Posterior vena cava (tissue), 2 donors: ENCODE data around the gene ZRANB1. TPM values are rescaled to one million over a fixed set of nuclear protein-coding genes. Genes with fewer than 3 reads are reported as not detected.
"Not testable (repeated sequence)": the region's sequence is repeated elsewhere in the genome, so short reads cannot be mapped to it uniquely, and the experiment has no call there.

Experiments
- DNase-seq: peaks from one replicate; pipeline ENCODE4 v3.0.0-alpha.2; 2020; ENCODE audit warnings: low spot score
- intact Hi-C, 2 donors: fragments of 100-400 bp; cut with DNase I; formaldehyde crosslinking; loops; one replicate each; pipeline versions ENCODE4 v1.14.1 to v1.14.2; 2022 to 2023
- total RNA-seq, 2 donors: library from RNA; stranded (reverse); fragmentation: NEBNext Ultra II Directional; extraction: Animal tissue kit (Norgen Biotek cat#: 25700); gene quantifications; one replicate each; pipeline ENCODE4 v1.2.1, GENCODE V29; 2021
- donor health status: DM: yes; HTN: yes; CAD: no.
- donor health status: DM: yes; HTN: yes; CAD: no.

ZRANB1 gene
- total RNA-seq, 2 donors from 2014 or later: 19.8 to 26.9 TPM

DNA sequence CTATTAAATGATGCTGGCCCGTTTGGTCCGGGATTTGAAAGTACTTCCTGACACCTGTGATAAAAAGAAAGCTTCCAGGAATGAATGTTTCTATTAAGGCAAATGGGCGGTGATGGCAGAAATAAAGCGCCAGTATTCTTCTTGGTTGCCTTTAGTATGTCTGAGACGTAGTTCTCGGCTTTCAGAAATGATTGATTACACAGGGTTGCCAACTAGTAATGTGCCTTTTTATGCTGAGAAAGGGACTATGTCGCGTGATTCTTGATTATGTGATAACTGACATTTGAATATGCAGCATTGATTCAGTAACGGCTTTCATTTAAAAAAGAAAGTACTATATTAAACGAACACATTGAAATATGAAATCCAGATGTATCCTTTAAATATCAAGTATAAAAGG lies 13.9 kb downstream of the ZRANB1 start:
- DNase-seq: no peak
- intact Hi-C loops: no loop called here

- intact Hi-C loops: no loop called here
- DNase-seq: no peak
Observed at GRCh38 chr10:124956764-124957163, 14.8 kb downstream of the ZRANB1 start.

DNA sequence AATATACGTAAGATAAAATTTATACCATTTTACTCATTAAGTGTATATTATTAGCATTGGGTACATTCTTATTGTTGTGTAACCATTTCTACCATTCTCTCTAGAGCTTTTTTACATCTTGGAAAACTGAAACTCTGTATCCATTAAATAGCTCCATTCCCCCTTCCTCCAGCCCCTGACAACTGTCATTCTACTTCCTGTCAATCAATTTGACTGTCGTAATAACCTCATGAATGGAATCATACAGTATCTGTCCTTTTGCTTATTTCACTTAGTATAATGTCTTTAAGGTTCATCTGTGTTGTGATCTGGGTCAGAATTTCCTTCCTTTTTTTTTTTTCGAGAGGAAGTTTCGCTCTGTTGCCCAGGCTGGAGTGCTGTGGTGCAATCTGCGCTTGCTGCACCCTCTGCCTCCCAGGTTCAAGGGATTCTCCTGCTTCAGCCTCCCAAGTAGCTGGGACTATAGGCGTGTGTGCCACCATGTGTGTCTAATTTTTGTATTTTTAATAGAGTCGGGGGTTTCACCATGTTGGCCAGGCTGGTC lies 15.6 kb downstream of the ZRANB1 start:
- intact Hi-C loops: no loop called here
- no peak for DNase-seq

DNA sequence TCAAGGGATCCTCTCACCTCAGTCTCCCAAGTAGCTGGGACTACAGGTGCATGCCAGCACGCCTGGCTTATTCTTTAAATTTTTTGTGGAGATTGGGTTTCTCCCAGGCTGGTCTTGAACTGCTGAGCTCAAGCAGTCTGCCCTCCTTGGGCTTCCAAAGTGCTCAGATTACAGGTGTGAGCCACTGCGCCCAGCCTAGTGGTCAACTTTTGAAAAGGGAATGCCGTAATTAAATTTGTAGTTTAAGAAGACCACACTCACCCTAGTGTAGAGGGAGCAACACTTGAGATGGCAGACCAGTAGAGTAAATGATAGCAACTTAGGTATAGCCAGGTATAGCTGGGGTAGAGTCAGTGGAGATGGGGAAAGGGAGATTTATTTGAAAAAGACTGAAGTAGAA lies 17.6 kb downstream of the ZRANB1 start:
- intact Hi-C loops: no loop called here
- DNase-seq: no peak

DNA sequence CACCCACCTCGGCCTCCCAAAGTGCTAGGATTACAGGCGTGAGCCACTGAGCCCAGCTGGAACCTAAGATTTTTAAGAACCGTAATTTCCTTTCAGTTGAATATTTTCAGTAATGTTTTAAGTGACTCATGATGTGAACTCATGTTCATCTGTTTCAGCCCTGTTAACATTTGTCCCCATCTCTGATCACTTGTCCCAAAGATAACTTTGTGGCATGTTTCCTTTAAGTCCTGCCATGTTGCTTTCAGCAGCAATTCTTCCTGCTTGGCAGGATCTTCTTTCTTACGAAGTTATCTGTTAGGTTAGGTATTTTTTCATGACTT lies 19.3 kb downstream of the ZRANB1 start:
- no peak for DNase-seq
- intact Hi-C loops: no loop called here

GRCh38 chr10:124962421-124962820 lies 20.5 kb downstream of the ZRANB1 start:
- intact Hi-C loops: no loop called here
- no peak for DNase-seq

DNA sequence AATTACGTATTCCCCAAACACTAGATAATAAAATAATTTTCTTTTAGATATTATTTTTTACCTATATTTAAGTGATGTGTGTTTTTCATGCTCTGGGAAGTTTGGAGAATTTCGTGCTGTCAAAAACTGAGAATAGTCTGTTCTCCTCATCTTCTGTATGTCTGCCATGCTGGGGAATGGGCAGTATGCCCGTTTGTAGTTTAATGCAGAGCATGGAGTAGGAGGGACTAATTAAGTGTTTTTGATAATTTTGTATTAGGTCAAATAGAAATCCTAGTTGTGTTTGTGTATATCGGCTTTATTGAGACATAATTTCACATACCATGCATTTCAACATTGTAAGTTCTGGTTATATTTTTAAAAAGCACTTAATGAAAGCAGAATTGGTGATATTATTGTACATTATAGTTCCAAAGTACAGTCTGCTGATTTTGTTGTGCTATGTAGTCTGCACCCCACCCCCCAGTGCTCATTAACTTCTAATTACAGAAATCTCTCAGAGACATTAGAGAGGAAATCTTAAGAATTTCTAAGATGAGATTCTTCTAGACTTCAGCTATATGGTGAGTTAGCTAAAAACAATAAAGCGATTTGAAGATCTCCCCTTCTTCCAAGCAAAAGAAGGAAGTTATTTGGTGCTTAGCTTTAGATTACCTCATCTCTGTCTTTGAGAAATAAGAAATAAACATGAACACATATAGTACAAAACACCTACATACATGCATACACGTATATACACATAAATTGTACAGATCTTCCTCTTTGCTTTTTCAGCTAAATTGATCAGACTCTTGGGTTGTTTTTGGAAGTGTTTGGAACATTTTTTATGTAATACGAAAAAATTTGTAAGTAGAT lies 22.2 kb downstream of the ZRANB1 start:
- intact Hi-C loops: no loop called here
- DNase-seq: no peak

GRCh38 chr10:124966008-124966407 lies 24.1 kb downstream of the ZRANB1 start:
- DNase-seq: no peak
- intact Hi-C loops: no loop called here

- DNase-seq: no peak
- intact Hi-C loops: no loop called here
Observed at GRCh38 chr10:124967255-124967654, 25.3 kb downstream of the ZRANB1 start.

DNA sequence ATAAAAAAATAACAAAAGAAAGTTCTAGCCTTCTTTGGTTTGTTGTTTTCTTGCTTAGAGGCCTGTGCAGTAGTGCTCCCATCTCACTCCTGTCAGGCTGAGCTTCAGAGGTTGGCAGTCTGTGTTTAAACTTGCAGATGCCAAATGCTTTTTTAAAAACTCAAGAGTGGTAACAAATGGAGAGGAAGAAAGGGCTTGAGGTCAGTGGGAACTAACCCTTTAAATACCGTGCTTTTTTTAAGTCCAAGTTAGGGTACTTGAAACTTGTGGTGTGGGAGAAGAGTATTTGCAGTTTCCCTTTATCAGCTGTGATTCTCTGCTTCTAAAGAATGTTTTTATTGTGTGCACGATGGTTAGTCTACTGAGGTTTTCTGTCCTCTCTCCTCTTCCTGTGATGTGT lies 29.4 kb downstream of the ZRANB1 start:
- DNase-seq: no peak
- intact Hi-C loops: no loop called here

DNA sequence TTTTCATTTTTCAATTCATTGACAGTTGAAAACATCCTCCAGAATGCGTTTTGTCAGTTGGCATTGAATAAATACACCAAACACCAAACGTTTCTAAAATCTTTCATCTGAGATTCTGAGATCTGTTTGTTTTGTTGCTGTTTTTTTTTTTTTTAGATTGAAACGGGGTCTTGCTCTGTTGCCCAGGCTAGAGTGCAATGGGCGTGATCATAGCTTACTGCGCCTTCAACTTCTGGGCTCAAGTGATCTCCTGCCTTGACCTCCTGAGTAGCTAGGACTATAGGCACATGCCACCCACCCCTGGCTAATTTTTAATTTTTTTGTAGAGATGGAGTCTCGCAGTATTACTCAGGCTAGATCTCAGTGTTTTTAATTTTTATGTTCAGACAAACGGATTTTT lies 30.7 kb downstream of the ZRANB1 start:
- no peak for DNase-seq
- intact Hi-C loops: no loop called here

- intact Hi-C loops: no loop called here
- no peak for DNase-seq
Observed at GRCh38 chr10:124974131-124974530, 32.2 kb downstream of the ZRANB1 start.

GRCh38 chr10:124975977-124976514 lies 34.1 kb downstream of the ZRANB1 start:
- intact Hi-C loops: no loop called here
- no peak for DNase-seq

- intact Hi-C loops: no loop called here
- DNase-seq: no peak
Observed at GRCh38 chr10:124977161-124977560, 35.2 kb downstream of the ZRANB1 start.

- no peak for DNase-seq
- intact Hi-C loops: no loop called here
Observed at GRCh38 chr10:124977648-124978375, 35.9 kb downstream of the ZRANB1 start.

DNA sequence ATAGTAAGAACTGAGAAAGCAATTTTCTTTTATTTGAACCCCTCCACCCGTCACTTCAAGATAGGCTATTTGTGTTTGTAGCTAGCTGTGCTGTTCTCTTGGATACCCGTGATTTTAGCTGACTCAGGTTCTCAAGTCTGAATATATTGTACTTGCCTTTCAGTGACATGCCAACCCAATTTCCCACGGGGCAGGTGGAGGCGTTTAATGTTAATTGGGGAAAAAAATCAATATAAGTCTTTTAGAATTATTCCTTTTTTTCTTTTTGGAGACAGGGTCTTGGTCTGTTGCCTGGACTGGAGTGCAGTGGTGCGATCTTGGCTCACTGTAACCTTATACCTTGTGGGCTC lies 36.4 kb downstream of the ZRANB1 start:
- no peak for DNase-seq
- intact Hi-C loops: no loop called here

DNA sequence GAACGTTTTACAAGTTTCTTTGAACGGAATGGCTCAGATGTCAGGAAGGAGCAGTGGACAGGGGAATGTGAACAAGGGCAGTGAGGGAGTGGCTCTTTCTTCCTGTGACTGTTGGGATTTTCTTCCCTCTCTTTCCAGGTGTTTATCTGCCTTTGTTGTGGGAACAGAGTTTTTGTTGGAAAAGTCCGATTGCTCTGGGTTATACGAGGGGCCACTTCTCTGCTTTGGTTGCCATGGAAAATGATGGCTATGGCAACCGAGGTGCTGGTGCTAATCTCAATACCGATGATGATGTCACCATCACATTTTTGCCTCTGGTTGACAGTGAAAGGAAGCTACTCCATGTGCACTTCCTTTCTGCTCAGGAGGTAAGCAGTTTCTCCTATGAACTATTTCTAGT lies 41.4 kb downstream of the ZRANB1 start:
- intact Hi-C loops: no loop called here
- DNase-seq: no peak

DNA sequence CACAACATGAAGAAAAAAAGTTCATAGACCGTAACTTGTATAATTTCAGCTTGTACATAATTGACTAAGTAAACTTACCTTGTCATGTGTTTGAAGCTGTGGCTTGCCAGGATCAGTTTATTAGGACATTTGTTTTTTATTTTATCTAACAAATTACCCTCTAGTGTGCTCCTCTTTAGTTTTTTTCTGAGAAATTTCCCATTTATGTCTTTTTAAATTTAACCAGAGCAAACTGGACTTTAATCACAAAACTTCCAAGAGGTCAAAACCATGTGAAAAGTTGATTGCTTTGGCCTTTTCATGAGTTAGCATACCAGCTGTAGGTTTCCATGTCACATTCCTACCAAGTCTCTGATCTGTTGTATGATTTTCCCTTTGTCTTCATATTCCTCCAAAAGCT lies 42.5 kb downstream of the ZRANB1 start:
- intact Hi-C loops: no loop called here
- no peak for DNase-seq

GRCh38 chr10:124985162-124985561 lies 43.2 kb downstream of the ZRANB1 start:
- intact Hi-C loops: no loop called here
- DNase-seq: no peak

DNA sequence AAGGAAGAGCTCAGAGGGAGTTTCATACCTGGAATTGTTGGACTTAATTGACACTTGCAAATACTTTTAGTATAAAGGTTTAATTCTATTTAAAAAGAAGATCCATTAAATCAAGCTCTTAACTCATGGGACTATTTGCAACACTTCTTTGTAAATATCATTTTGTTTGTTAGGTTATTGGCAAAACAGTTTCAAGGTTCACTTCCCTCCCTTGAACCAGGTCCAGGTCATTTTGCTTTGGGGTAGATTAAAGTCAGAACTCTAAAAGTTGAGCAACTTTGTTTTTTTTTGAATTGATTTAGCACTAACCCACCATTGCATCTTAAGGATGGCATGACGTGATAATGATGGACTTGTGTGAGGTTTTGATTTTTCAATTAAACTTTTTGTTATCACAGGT lies 45.9 kb downstream of the ZRANB1 start:
- DNase-seq: no peak
- intact Hi-C loops: no loop called here

GRCh38 chr10:124988753-124989152 lies 46.8 kb downstream of the ZRANB1 start:
- DNase-seq, intact Hi-C loops: not testable (repeated sequence)
